Activated CD8-positive, alpha-beta T cell treated with anti-CD3 and anti-CD28 coated beads for 36 hours (primary cell): ENCODE results near the gene AK3. TPM values are rescaled to one million over a fixed set of nuclear protein-coding genes. Genes with fewer than 3 reads are reported as not detected.

Source experiments
- ATAC-seq: fragments of 200-7000 bp; cut with Tn5 transposase; one replicate; pipeline ENCODE4 v1.10.0; 2021; ENCODE audit warnings: mild to moderate bottlenecking, moderate library complexity
- CTCF ChIA-PET: fragments of 350-600 bp; sonication (Branson Sonifier 250); formaldehyde crosslinking; loops from one replicate; lab custom pipeline; 2021; ENCODE audit warnings: antibody characterized with exemption; lab: Charles Lee
- POLR2A ChIA-PET: fragments of 350-600 bp; sonication (Branson Sonifier 250); formaldehyde crosslinking; loops from one replicate; lab custom pipeline; 2021; ENCODE audit warnings: antibody characterized with exemption; lab: Charles Lee
- DNase-seq: peaks from one replicate; pipeline ENCODE4 v3.0.0-alpha.2; 2020
- H3K27ac Mint-ChIP-seq: one replicate; pipeline ENCODE4 v1.8.0; 2021; ENCODE audit warnings: mild to moderate bottlenecking, mixed read lengths
- H3K27me3 Mint-ChIP-seq: one replicate; pipeline ENCODE4 v1.8.0; 2021; ENCODE audit warnings: mixed read lengths
- H3K36me3 Mint-ChIP-seq: one replicate; pipeline ENCODE4 v1.8.0; 2021; ENCODE audit warnings: low read depth, mixed read lengths
- H3K4me1 Mint-ChIP-seq: one replicate; pipeline ENCODE4 v1.8.0; 2021; ENCODE audit warnings: low read depth, mixed read lengths
- H3K4me3 Mint-ChIP-seq: one replicate; pipeline ENCODE4 v1.8.0; 2021; ENCODE audit warnings: mild to moderate bottlenecking, moderate library complexity, mixed read lengths
- H3K9me3 Mint-ChIP-seq: one replicate; pipeline ENCODE4 v1.8.0; 2021; ENCODE audit warnings: mixed read lengths
- intact Hi-C: fragments of 100-400 bp; cut with micrococcal nuclease; formaldehyde crosslinking; loops from one replicate; pipeline ENCODE4 v1.10.0; 2022
- total RNA-seq, 2 experiments: library from RNA; stranded (reverse); gene quantifications; one replicate each; pipeline ENCODE4 v1.2.3, GENCODE V29; 2021
- TF ChIP-seq, protein P1 (sequence below): fragments of 200-600 bp; IDR thresholded peaks from one replicate; pipeline ENCODE4 v1.8.0; 2022; ENCODE audit warnings: antibody characterized with exemption, mild to moderate bottlenecking

AK3 gene
- total RNA-seq, 2 experiments from 2014 or later: 34.3 to 35.5 TPM

DNA sequence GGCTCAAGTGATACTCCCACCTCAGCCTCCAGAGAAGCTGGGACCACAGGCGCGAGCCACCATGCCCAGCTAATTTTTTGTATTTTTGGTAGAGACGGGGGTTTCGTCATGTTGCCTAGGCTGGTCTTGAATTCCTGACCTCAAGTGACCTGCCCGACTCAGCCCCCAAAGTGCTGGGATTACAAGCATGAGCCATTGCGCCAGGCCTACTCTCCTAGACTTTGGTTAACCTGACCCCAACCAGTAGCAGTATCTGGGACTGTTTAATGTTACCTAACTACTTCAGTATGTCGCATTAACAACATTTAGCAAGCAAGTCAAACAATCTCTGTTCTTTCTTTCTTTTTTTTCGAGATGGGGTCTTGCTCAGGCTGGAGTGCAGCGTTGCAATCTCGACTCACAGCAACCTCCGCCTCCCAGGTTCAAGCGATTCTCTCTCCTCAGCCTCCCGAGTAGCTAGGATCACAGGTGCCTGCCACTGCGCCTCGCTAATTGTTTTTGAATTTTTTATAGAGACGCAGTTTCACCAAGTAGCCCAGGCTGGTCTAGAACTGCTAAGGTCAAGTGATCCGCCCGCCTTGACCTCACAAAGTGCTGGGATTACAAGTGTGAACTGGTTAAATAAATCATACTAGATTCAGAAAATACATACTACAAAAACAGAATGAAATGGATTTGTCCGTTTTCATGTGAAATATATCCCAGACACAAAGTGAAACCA lies 2.0 kb downstream of the AK3 start:
- peaks cover 39% of the 10 kb centered on the region for H3K4me1 Mint-ChIP-seq
- ATAC-seq (no peak), DNase-seq (no peak)
- intact Hi-C loops: no loop called here
- no peaks in the 10 kb centered on the region for H3K9me3 Mint-ChIP-seq
- ChIA-PET CTCF (no interaction called here), POLR2A (no interaction called here)
- no peaks in the 10 kb centered on the region for H3K27me3 Mint-ChIP-seq
- H3K27ac Mint-ChIP-seq: peak overlapping the region; percentile 90
- peaks cover 9% of the 10 kb centered on the region for H3K36me3 Mint-ChIP-seq
- peak overlapping the region; percentile 88 for H3K4me3 Mint-ChIP-seq
- TF ChIP-seq, protein P1, sequence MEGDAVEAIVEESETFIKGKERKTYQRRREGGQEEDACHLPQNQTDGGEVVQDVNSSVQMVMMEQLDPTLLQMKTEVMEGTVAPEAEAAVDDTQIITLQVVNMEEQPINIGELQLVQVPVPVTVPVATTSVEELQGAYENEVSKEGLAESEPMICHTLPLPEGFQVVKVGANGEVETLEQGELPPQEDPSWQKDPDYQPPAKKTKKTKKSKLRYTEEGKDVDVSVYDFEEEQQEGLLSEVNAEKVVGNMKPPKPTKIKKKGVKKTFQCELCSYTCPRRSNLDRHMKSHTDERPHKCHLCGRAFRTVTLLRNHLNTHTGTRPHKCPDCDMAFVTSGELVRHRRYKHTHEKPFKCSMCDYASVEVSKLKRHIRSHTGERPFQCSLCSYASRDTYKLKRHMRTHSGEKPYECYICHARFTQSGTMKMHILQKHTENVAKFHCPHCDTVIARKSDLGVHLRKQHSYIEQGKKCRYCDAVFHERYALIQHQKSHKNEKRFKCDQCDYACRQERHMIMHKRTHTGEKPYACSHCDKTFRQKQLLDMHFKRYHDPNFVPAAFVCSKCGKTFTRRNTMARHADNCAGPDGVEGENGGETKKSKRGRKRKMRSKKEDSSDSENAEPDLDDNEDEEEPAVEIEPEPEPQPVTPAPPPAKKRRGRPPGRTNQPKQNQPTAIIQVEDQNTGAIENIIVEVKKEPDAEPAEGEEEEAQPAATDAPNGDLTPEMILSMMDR: no peak

GRCh38 chr9:4734150-4734549 lies 6.9 kb downstream of the AK3 start:
- POLR2A ChIA-PET: interaction anchor here (0.8 kb wide), 1 partner anchor 72 kb away, joined by 3 read pairs; the partner anchor contains the start of gene PLPP6
- CTCF ChIA-PET: interaction anchor here (1.2 to 2.3 kb wide), 2 partner anchors 16 to 129 kb away, joined by 3 to 8 read pairs; no protein-coding TSS in a partner anchor

DNA sequence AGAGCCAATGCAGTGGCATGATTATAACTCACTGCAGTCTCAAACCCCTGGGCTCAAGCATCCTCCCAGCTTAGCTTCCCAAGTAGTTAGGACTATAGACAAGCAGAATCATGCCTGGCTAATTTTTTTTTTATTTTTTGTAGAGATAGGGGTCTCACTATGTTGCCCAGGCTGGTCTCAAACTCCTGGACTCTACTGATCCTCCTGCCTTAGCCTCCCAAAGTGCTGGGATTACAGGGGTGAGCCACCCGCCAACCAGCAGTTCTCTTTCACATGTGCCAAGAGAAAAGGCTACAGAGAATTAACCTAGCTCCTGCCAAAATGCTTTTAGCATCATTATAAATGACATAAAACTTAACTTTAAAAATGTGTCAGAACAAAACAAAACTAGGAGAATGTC lies 8.1 kb downstream of the AK3 start:
- intact Hi-C loops: no loop called here
- CTCF ChIA-PET: interaction anchor here (1.2 to 2.3 kb wide), 2 partner anchors 17 to 128 kb away, joined by 3 to 8 read pairs; no protein-coding TSS in a partner anchor

More at GRCh38 chr9:4734150-4734549, 6.9 kb downstream of the AK3 start:
- intact Hi-C loops: no loop called here
- TF ChIP-seq, protein P1: no peak
- Mint-ChIP-seq H3K27me3 (no peaks in the 10 kb centered on the region), H3K36me3 (peaks cover 12% of the 10 kb centered on the region), H3K9me3 (no peaks in the 10 kb centered on the region), H3K4me1 (peaks cover 41% of the 10 kb centered on the region), H3K4me3 (no peak overlapping the region), H3K27ac (no peak overlapping the region)
- ATAC-seq (peak; percentile 24), DNase-seq (no peak)

GRCh38 chr9:4727593-4727992 lies 13.4 kb downstream of the AK3 start:
- CTCF ChIA-PET: interaction anchor here (1.1 kb wide), 2 partner anchors 13 to 32 kb away, joined by 4 read pairs; no protein-coding TSS in a partner anchor
- Mint-ChIP-seq H3K4me1 (peaks cover 29% of the 10 kb centered on the region), H3K36me3 (peaks cover 21% of the 10 kb centered on the region), H3K9me3 (no peaks in the 10 kb centered on the region), H3K4me3 (no peak overlapping the region), H3K27me3 (no peaks in the 10 kb centered on the region), H3K27ac (no peak overlapping the region)
- ATAC-seq (no peak), DNase-seq (no peak)
- intact Hi-C loops: no loop called here
- POLR2A ChIA-PET: interaction anchor here (1.0 to 1.8 kb wide), 2 partner anchors 13 kb away, joined by 3 to 5 read pairs; no protein-coding TSS in a partner anchor
- TF ChIP-seq, protein P1: no peak

More for the DNA sequence above, 8.1 kb downstream of the AK3 start:
- Mint-ChIP-seq H3K4me1 (peaks cover 31% of the 10 kb centered on the region), H3K9me3 (no peaks in the 10 kb centered on the region), H3K36me3 (peaks cover 11% of the 10 kb centered on the region), H3K27ac (no peak overlapping the region), H3K4me3 (no peak overlapping the region), H3K27me3 (no peaks in the 10 kb centered on the region)
- ATAC-seq (no peak), DNase-seq (no peak)
- TF ChIP-seq, protein P1: no peak
- POLR2A ChIA-PET: interaction anchor here (0.6 to 2.6 kb wide), 2 partner anchors 7 to 194 kb away, joined by 4 to 7 read pairs; no protein-coding TSS in a partner anchor
